IMR-90 (cell line): ENCODE results near the gene LRRC8E. TPM values are rescaled to one million over a fixed set of nuclear protein-coding genes. Genes with fewer than 3 reads are reported as not detected.

Experiments used
- ATAC-seq: fragments of 200-7000 bp; cut with Tn5 transposase; 2 replicates; pipeline ENCODE4 v1.9.1; 2020; ENCODE audit warnings: low read depth, mild to moderate bottlenecking, moderate library complexity
- Bru-seq: library from RNA; stranded (reverse); fragments of 400-500 nt; gene quantifications from one replicate; lab custom pipeline; 2021; lab: Mats Ljungman, UMichigan
- BruChase-seq, 2 experiments: library from RNA; stranded (reverse); fragments of 400-500 nt; gene quantifications; one replicate each; lab custom pipeline; 2021; lab: Mats Ljungman, UMichigan
- BruUV-seq: library from RNA; stranded (reverse); fragments of 400-500 nt; replicated peaks from 2 replicates; lab custom pipeline; 2021; lab: Mats Ljungman, UMichigan
- CTCF ChIA-PET: fragments of 300-600 bp; formaldehyde crosslinking; extraction: SDS; loops from one replicate; lab custom pipeline; 2021; ENCODE audit warnings: antibody characterized with exemption; lab: Yijun Ruan, JAX
- POLR2A ChIA-PET: fragments of 300-600 bp; sonication (Branson Sonifier 250); formaldehyde crosslinking; loops from one replicate; lab custom pipeline; 2022; ENCODE audit warnings: antibody characterized with exemption; ENCODE audit not compliant: unreplicated experiment; lab: Charles Lee
- DNase-seq: peaks from one replicate; pipeline ENCODE4 v3.0.0; 2013
- H2AFZ ChIP-seq: replicated peaks from 2 replicates; pipeline ENCODE3; 2013; ENCODE audit warnings: low read length, mild to moderate bottlenecking; ENCODE audit not compliant: poor library complexity
- H2AK5ac ChIP-seq: 2 replicates; pipeline ENCODE4 v1.6.1; 2013; ENCODE audit warnings: low read depth, low read length, inconsistent platforms
- H2AK9ac ChIP-seq: replicated peaks from 2 replicates; pipeline ENCODE3; 2013; ENCODE audit warnings: mild to moderate bottlenecking, low read depth, low read length, moderate library complexity; ENCODE audit not compliant: poor library complexity
- H2BK120ac ChIP-seq: 2 replicates; pipeline ENCODE4 v1.6.1; 2013; ENCODE audit warnings: low read depth, low read length, inconsistent platforms
- H2BK15ac ChIP-seq: 3 replicates; pipeline ENCODE4 v1.6.1; 2013; ENCODE audit warnings: low read depth, low read length, inconsistent platforms
- H2BK20ac ChIP-seq: 2 replicates; pipeline ENCODE4 v1.6.1; 2013; ENCODE audit warnings: low read depth, mild to moderate bottlenecking, inconsistent platforms, low read length, moderate library complexity
- H2BK5ac ChIP-seq: 2 replicates; pipeline ENCODE4 v1.6.1; 2013; ENCODE audit warnings: mild to moderate bottlenecking, low read depth, low read length, inconsistent platforms; ENCODE audit not compliant: poor library complexity, severe bottlenecking
- H3K14ac ChIP-seq: replicated peaks from 2 replicates; pipeline ENCODE4 v1.6.1; 2013; ENCODE audit warnings: low read depth, low read length, inconsistent platforms
- H3K18ac ChIP-seq: 2 replicates; pipeline ENCODE4 v1.6.1; 2013; ENCODE audit warnings: low read depth, low read length, control low read depth
- H3K23ac ChIP-seq: 2 replicates; pipeline ENCODE4 v1.6.1; 2013; ENCODE audit warnings: low read depth, low read length, inconsistent platforms
- H3K27ac ChIP-seq: 2 replicates; pipeline ENCODE4 v1.5.1; 2013; ENCODE audit warnings: mild to moderate bottlenecking, control low read depth, low read length; ENCODE audit not compliant: insufficient read depth
- H3K27me3 ChIP-seq: 2 replicates; pipeline ENCODE4 v1.6.1; 2013; ENCODE audit warnings: low read length; ENCODE audit not compliant: control insufficient read depth, insufficient read depth
- H3K36me3 ChIP-seq: 2 replicates; pipeline ENCODE4 v1.6.1; 2013; ENCODE audit warnings: low read length, mixed read lengths; ENCODE audit not compliant: control insufficient read depth, insufficient read depth
- H3K4ac ChIP-seq: 2 replicates; pipeline ENCODE4 v1.6.1; 2013; ENCODE audit warnings: low read depth, low read length, inconsistent platforms
- H3K4me1 ChIP-seq: 2 replicates; pipeline ENCODE4 v1.6.1; 2013; ENCODE audit warnings: low read length, mixed read lengths; ENCODE audit not compliant: control insufficient read depth, insufficient read depth
- H3K4me2 ChIP-seq: 2 replicates; pipeline ENCODE4 v1.6.1; 2013; ENCODE audit warnings: low read depth, mild to moderate bottlenecking, control low read depth, low read length, moderate library complexity
- H3K4me3 ChIP-seq: 2 replicates; pipeline ENCODE4 v1.5.1; 2013; ENCODE audit warnings: low read depth, mild to moderate bottlenecking, control low read depth, low read length, moderate library complexity; ENCODE audit not compliant: insufficient read depth
- H3K56ac ChIP-seq: 2 replicates; pipeline ENCODE4 v1.6.1; 2013; ENCODE audit warnings: low read length, inconsistent platforms; ENCODE audit not compliant: insufficient read depth; ENCODE audit errors: extremely low read depth
- H3K79me1 ChIP-seq, 2 experiments: 2 replicates each; pipeline ENCODE4 v1.6.1; 2013; ENCODE audit warnings: low read length in 2 of 2, inconsistent platforms in 1 of 2, low read depth in 1 of 2
- H3K9ac ChIP-seq: 2 replicates; pipeline ENCODE4 v1.6.1; 2013; ENCODE audit warnings: low read depth, low read length, control low read depth
- H3K9me1 ChIP-seq: 2 replicates; pipeline ENCODE4 v1.6.1; 2013; ENCODE audit warnings: low read length, inconsistent platforms; ENCODE audit not compliant: insufficient read depth
- H3K9me3 ChIP-seq: 2 replicates; pipeline ENCODE4 v1.6.1; 2013; ENCODE audit warnings: low read length; ENCODE audit not compliant: control insufficient read depth, insufficient read depth
- H4K20me1 ChIP-seq: 2 replicates; pipeline ENCODE4 v1.6.1; 2013; ENCODE audit warnings: low read length, inconsistent platforms; ENCODE audit not compliant: insufficient read depth
- H4K5ac ChIP-seq: 2 replicates; pipeline ENCODE4 v1.6.1; 2013; ENCODE audit warnings: mild to moderate bottlenecking, low read depth, low read length, control low read depth
- H4K8ac ChIP-seq, 2 experiments: 2 replicates each; pipeline ENCODE4 v1.6.1; 2013; ENCODE audit warnings: low read depth in 2 of 2, low read length in 2 of 2, control low read depth in 1 of 2, inconsistent platforms in 1 of 2
- H4K91ac ChIP-seq: 2 replicates; pipeline ENCODE4 v1.6.1; 2013; ENCODE audit warnings: low read depth, low read length, inconsistent platforms; ENCODE audit not compliant: insufficient read depth
- BHLHE40 ChIP-seq: fragments of 150-350 bp; IDR thresholded peaks from 2 replicates; pipeline ENCODE4 v1.6.1; 2016; ENCODE audit warnings: mild to moderate bottlenecking, low read depth, low read length
- CEBPB ChIP-seq: IDR thresholded peaks from 2 replicates; pipeline ENCODE4 v1.6.1; 2012; ENCODE audit warnings: low read depth, low read length, improper control_type of control experiment
- CHD1 ChIP-seq: IDR thresholded peaks from 2 replicates; pipeline ENCODE4 v1.6.1; 2012; ENCODE audit warnings: low read depth, low read length, improper control_type of control experiment
- MAZ ChIP-seq: IDR thresholded peaks from 2 replicates; pipeline ENCODE4 v1.6.1; 2012; ENCODE audit warnings: low read depth, mild to moderate bottlenecking, low read length, improper control_type of control experiment, moderate library complexity, borderline replicate concordance
- NFE2L2 ChIP-seq: fragments of 150-350 bp; IDR thresholded peaks from 2 replicates; pipeline ENCODE4 v1.6.1; 2016; ENCODE audit warnings: low read depth, mild to moderate bottlenecking, low read length
- POLR2A ChIP-seq: IDR thresholded peaks from 2 replicates; pipeline ENCODE4 v1.6.1; 2012; ENCODE audit warnings: mild to moderate bottlenecking, low read depth, low read length
- SMC3 ChIP-seq: fragments of 150-350 bp; IDR thresholded peaks from 2 replicates; pipeline ENCODE4 v1.6.1; 2016; ENCODE audit warnings: low read depth, mild to moderate bottlenecking, antibody characterized with exemption, low read length, moderate library complexity
- WGBS, 2 experiments: methylation state at CpG; one replicate each; pipeline versions ENCODE4 v1.1.5 to v1.1.7; 2013; ENCODE audit warnings: missing lambda C conversion rate in 2 of 2; ENCODE audit not compliant: insufficient read length in 1 of 2; ENCODE audit errors: extremely low coverage in 2 of 2; 5-methylcytosine and 5-hydroxymethylcytosine counted together
- dilution Hi-C: fragments of 300-500 bp; cut with HindIII; formaldehyde crosslinking; loops from one replicate; pipeline ENCODE4 v1.14.3; 2018; ENCODE audit warnings: low sequenced_read_pairs; ENCODE audit not compliant: unreplicated experiment
- in situ Hi-C: fragments of 300-500 bp; cut with MboI; formaldehyde crosslinking; loops from 3 replicates; pipeline ENCODE4 v1.14.3; 2019; ENCODE audit warnings: low sequenced_read_pairs, inconsistent platforms, mixed read lengths
- intact Hi-C: fragments of 100-400 bp; cut with micrococcal nuclease; formaldehyde crosslinking; loops from 2 replicates; pipeline ENCODE4 v1.10.0; 2022
- long read RNA-seq: library from polyadenylated mRNA; unstranded; transcript quantifications from one replicate; pipeline ENCODE4 v2.0.0, GENCODE V29; 2021; ENCODE audit not compliant: unreplicated experiment
- polyA plus RNA-seq, 3 experiments: library from polyadenylated mRNA; depleted of rRNA; stranded (reverse); fragments of >200 nt; gene quantifications; 2 replicates each; pipeline ENCODE4 v1.2.3, GENCODE V29; 2012; ENCODE audit warnings: low replicate concordance in 1 of 3
- total RNA-seq: library from RNA; depleted of rRNA; stranded (reverse); fragments of >200 nt; gene quantifications from 2 replicates; pipeline ENCODE4 v1.2.3, GENCODE V29; 2012; rRNA removed

The LRRC8E gene
- 6.9 and 7.2 TPM in 2 replicates for total RNA-seq
- polyA plus RNA-seq (2012; rRNA removed) = 6.4 and 6.9 TPM in 2 replicates
- polyA plus RNA-seq (2012; cell fraction: cytosol; rRNA removed) = 4.1 and 5.4 TPM in 2 replicates
- 4.1 and 7.1 TPM in 2 replicates for polyA plus RNA-seq (2012; cell fraction: nucleus; rRNA removed; ENCODE audit: low replicate concordance)
- Bru-seq, nascent RNA = percentile 48 among the genes with signal in this experiment
- BruChase-seq, experiment 1, labeled RNA remaining after a 6-hour chase = percentile 39 among the genes with signal in this experiment
- percentile 41 among the genes with signal in this experiment for BruChase-seq, experiment 2, labeled RNA remaining after a 2-hour chase
- long read RNA-seq, transcript LRRC8E-201 (3 exons, 3,595 nt) = major isoform, 11 of 15 reads
- long read RNA-seq, partial matches to known transcripts = 3 of 15 reads
- long read RNA-seq, other reads (novel, unspliced or antisense) = 0 of 15 reads

DNA sequence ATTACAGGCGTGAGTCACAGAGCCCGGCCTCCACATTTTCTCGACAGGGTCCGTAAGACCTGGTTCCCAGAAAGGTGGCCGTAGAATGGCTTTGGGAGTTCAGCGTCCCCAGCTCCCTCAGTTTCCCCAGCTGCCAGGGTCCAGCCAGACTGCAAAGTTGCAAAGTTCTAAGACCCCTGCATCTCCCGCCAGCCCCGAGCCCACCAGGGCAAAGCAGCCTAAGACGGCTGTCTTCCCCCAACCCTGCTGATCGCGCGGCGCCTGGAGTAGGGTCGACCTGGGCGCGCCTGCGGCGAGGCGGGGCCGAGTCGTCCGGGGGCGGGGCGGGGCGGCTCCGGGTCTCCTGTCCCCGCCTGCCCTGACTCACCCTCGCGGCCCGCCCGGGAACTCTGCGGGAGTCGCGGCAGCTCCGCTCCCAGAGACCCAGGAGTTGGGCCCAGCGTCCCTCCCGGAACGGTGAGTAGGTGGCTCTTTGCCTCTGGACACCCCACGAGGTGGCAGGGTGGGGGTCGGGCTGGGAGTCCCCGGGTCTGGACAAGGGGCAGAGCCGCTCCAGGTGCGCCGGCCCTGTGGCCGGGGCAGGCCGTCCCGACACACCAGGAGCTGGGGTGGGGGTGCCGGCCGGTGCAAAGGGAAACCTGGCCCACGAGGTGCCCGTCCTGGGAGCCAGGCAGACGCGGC, at the start of gene LRRC8E:
LRRC8E (plus strand) TSS at position 366 of the 681 bp plus-strand sequence. CDS start 7,094 bp downstream, outside the sequence.
- dilution Hi-C loops = no loop called here
- Histone ChIP-seq H3K36me3 (no peaks in the 10 kb centered on the region), H4K20me1 (no peaks in the 10 kb centered on the region), H2BK5ac (peak within 1 kb of the TSS; percentile 35), H2BK15ac (no peak within 1 kb of the TSS), H3K9me3 (no peaks in the 10 kb centered on the region), H3K4ac (peak within 1 kb of the TSS; percentile 58), H3K9me1 (0 out of 2 replicates have a peak, but pooled peaks cover 2% of the 10 kb centered on the region), H3K4me2 (peak within 1 kb of the TSS; percentile 86), H3K4me3 (peak within 1 kb of the TSS; percentile 79), H3K9ac (peak within 1 kb of the TSS; percentile 73), H4K8ac (peak within 1 kb of the TSS; percentile 81 to 89), H3K18ac (no peak within 1 kb of the TSS), H2AK9ac (peak within 1 kb of the TSS; percentile 94), H3K4me1 (peaks cover 3% of the 10 kb centered on the region; the same call in 1 of the 2 replicates), H3K14ac (peak within 1 kb of the TSS; percentile 89), H2AK5ac (peak within 1 kb of the TSS; percentile 70), H3K27ac (peak within 1 kb of the TSS; percentile 40; the same call in 1 of the 2 replicates), H4K91ac (peak within 1 kb of the TSS; percentile 52; the same call in 1 of the 2 replicates), H3K23ac (peak within 1 kb of the TSS; percentile 31; the same call in 1 of the 2 replicates), H3K79me1 (peaks cover 6 to 25% of the 10 kb centered on the region in 2 experiments), H2BK120ac (peak within 1 kb of the TSS; percentile 36; the same call in 1 of the 2 replicates), H2AFZ (peak within 1 kb of the TSS; percentile 91), H3K56ac (0 out of 2 replicates have a peak within 1 kb of the TSS, but pooled peaks have one; percentile 3), H3K27me3 (no peaks in the 10 kb centered on the region), H2BK20ac (no peak within 1 kb of the TSS), H4K5ac (no peak within 1 kb of the TSS)
- BruUV-seq = no TSS peak
- peak; percentile 55 for DNase-seq
- peak; percentile 88 for TF ChIP-seq POLR2A
- TF ChIP-seq SMC3 = no peak
- no peak for TF ChIP-seq CHD1
- no peak for TF ChIP-seq CEBPB
- peak; percentile 36; the same call in 1 of the 2 replicates for TF ChIP-seq MAZ
- no peak for TF ChIP-seq NFE2L2
- no peak for TF ChIP-seq BHLHE40
- CTCF ChIA-PET = interaction anchor here (0.6 to 0.9 kb wide), 2 partner anchors 15 to 111 kb away, joined by 3 read pairs; partner anchors contain the start of gene MAP2K7
- ATAC-seq = peak; percentile 98
- 1% methylated on average over 18 of the region's 53 CpGs; no CpG with 5 or more reads in 1 of the 2 experiments for WGBS, 2 experiments
- intact Hi-C loops = no loop called here
- in situ Hi-C loops = no loop called here
- POLR2A ChIA-PET = no interaction called here
